ENCODE data around the gene CAMTA1.

CAMTA1 gene

DNA sequence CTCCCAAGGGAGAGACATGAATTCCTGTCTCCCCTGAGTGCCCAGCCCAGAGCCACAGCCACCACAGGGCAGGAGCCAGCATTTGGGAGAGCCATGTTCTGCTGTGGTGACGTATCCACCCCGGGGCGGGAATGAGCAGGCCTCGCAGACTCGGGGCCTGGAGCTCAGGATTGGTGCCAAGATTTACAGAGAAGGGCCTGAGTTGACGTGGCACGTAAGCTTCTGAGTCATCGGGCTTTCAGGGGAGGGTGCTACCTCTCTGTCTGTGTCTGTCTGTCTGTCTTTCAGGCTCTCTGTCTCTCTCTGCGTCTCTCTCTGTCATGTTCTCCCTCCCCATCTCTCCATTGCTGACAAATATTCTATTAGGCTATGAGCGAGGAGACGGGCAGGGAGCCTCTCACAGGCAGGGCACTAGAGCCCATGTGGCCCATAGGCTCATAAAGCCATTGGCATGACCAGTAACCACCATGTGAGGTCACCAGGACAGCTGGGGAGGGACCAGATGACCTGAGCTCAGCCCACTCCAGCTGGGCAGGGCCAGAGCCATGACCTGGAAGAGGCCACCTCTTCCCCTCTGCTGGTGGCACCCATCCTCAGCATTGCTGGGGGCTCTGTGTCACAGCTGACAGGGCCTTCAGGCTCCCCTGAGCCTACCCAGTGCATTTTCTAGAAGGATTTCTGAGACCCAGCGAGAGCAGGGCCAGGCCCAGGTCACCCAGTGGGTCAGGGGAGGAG, 685.8 kb downstream of the CAMTA1 start (continued):
- TF ChIP-seq, protein P1, sequence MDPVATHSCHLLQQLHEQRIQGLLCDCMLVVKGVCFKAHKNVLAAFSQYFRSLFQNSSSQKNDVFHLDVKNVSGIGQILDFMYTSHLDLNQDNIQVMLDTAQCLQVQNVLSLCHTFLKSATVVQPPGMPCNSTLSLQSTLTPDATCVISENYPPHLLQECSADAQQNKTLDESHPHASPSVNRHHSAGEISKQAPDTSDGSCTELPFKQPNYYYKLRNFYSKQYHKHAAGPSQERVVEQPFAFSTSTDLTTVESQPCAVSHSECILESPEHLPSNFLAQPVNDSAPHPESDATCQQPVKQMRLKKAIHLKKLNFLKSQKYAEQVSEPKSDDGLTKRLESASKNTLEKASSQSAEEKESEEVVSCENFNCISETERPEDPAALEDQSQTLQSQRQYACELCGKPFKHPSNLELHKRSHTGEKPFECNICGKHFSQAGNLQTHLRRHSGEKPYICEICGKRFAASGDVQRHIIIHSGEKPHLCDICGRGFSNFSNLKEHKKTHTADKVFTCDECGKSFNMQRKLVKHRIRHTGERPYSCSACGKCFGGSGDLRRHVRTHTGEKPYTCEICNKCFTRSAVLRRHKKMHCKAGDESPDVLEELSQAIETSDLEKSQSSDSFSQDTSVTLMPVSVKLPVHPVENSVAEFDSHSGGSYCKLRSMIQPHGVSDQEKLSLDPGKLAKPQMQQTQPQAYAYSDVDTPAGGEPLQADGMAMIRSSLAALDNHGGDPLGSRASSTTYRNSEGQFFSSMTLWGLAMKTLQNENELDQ (tag by site-specific recombination; IDR thresholded peaks at IDR 0.05; ENCODE audit: low read depth), result no peak
- TF ChIP-seq GLI4 (tag by site-specific recombination; IDR thresholded peaks at IDR 0.05) (no peak), ZNF366 (tag by site-specific recombination; conservative IDR thresholded peaks at IDR 0.05) (peak; percentile 54), ZNF335 (tag by site-specific recombination; conservative IDR thresholded peaks at IDR 0.05) (peak; percentile 75), IKZF3 (tag by site-specific recombination; IDR thresholded peaks at IDR 0.05) (no peak), ZBTB20 (tag by site-specific recombination; IDR thresholded peaks at IDR 0.05) (peak; percentile 76), GLIS2 (tag by site-specific recombination; IDR thresholded peaks at IDR 0.05) (peak; percentile 55), ZNF843 (tag by site-specific recombination; IDR thresholded peaks at IDR 0.05) (0 out of 2 replicates have a peak, but pooled peaks have one; percentile 29), ZBTB7A (tag by site-specific recombination; IDR thresholded peaks at IDR 0.05; ENCODE audit: low read depth) (0 out of 2 replicates have a peak, but pooled peaks have one; percentile 10), ZNF654 (tag by site-specific recombination; IDR thresholded peaks at IDR 0.05; ENCODE audit: low read depth) (no peak), ZNF416 (tag by site-specific recombination; IDR thresholded peaks at IDR 0.05) (no peak), ZEB2 (tag by site-specific recombination; IDR thresholded peaks at IDR 0.05) (peak; percentile 50; the same call in 1 of the 2 replicates), GLIS1 (tag by site-specific recombination; IDR thresholded peaks at IDR 0.05) (peak; percentile 32; the same call in 1 of the 2 replicates)
- TF ChIP-seq, protein P2, sequence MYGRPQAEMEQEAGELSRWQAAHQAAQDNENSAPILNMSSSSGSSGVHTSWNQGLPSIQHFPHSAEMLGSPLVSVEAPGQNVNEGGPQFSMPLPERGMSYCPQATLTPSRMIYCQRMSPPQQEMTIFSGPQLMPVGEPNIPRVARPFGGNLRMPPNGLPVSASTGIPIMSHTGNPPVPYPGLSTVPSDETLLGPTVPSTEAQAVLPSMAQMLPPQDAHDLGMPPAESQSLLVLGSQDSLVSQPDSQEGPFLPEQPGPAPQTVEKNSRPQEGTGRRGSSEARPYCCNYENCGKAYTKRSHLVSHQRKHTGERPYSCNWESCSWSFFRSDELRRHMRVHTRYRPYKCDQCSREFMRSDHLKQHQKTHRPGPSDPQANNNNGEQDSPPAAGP (tag by site-specific recombination; IDR thresholded peaks at IDR 0.05), result 0 out of 2 replicates have a peak, but pooled peaks have one; percentile 64
- TF ChIP-seq, protein P3, sequence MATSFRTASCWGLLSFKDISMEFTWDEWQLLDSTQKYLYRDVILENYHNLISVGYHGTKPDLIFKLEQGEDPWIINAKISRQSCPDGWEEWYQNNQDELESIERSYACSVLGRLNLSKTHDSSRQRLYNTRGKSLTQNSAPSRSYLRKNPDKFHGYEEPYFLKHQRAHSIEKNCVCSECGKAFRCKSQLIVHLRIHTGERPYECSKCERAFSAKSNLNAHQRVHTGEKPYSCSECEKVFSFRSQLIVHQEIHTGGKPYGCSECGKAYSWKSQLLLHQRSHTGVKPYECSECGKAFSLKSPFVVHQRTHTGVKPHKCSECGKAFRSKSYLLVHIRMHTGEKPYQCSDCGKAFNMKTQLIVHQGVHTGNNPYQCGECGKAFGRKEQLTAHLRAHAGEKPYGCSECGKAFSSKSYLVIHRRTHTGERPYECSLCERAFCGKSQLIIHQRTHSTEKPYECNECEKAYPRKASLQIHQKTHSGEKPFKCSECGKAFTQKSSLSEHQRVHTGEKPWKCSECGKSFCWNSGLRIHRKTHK (tag by site-specific recombination; IDR thresholded peaks at IDR 0.05), result no peak
- TF ChIP-seq, protein P4, sequence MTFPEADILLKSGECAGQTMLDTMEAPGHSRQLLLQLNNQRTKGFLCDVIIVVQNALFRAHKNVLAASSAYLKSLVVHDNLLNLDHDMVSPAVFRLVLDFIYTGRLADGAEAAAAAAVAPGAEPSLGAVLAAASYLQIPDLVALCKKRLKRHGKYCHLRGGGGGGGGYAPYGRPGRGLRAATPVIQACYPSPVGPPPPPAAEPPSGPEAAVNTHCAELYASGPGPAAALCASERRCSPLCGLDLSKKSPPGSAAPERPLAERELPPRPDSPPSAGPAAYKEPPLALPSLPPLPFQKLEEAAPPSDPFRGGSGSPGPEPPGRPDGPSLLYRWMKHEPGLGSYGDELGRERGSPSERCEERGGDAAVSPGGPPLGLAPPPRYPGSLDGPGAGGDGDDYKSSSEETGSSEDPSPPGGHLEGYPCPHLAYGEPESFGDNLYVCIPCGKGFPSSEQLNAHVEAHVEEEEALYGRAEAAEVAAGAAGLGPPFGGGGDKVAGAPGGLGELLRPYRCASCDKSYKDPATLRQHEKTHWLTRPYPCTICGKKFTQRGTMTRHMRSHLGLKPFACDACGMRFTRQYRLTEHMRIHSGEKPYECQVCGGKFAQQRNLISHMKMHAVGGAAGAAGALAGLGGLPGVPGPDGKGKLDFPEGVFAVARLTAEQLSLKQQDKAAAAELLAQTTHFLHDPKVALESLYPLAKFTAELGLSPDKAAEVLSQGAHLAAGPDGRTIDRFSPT (tag by site-specific recombination; IDR thresholded peaks at IDR 0.05), result peak; percentile 36; the same call in 1 of the 2 replicates

DNA sequence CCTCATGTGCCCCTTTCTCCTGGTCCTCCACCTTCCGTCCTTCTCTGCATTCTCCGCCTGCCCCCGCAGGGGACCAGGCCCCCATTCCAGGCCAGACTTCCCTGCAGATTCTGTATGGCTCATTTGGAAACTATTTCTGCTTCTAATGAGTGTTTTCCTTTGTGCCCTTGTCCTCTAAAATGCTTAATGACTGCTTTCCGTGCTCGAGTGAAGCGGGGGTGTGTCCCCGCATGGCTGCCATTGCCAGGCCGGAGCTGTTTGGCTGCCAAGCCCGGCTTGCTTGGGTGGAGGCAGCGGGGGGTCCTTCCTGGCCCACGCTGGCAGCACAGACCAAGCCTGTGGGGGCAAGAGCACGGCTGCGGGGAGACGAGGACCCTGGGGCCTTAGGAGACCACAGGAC, 686.6 kb downstream of the CAMTA1 start:
- Histone ChIP-seq H3K4me3 (ENCODE audit: low read depth, low read length) (no peak overlapping the region), H3K4me1 (ENCODE audit: control insufficient read depth, insufficient read depth, low read length) (peaks cover 7% of the 10 kb centered on the region; the same call in 1 of the 2 replicates), H3K9me3 (ENCODE audit: control insufficient read depth, insufficient read depth, low read depth, low read length) (no peaks in the 10 kb centered on the region), H3K27ac (ENCODE audit: extremely low read depth, low read depth, low read length) (no peak overlapping the region), H3K36me3 (ENCODE audit: control insufficient read depth in 2 of 2, insufficient read depth in 1 of 2, low read length in 2 of 2) (no peaks in the 10 kb centered on the region)
- POLR2A ChIA-PET, result no interaction called here
- CTCF ChIA-PET, result interaction anchor here (0.6 kb wide), 1 partner anchor 18 kb away, joined by 3 read pairs; no protein-coding TSS in a partner anchor
- TF ChIP-seq MYNN (tag by site-specific recombination; IDR thresholded peaks at IDR 0.05; ENCODE audit: borderline replicate concordance), result no peak
- TF ChIP-seq, protein P5, sequence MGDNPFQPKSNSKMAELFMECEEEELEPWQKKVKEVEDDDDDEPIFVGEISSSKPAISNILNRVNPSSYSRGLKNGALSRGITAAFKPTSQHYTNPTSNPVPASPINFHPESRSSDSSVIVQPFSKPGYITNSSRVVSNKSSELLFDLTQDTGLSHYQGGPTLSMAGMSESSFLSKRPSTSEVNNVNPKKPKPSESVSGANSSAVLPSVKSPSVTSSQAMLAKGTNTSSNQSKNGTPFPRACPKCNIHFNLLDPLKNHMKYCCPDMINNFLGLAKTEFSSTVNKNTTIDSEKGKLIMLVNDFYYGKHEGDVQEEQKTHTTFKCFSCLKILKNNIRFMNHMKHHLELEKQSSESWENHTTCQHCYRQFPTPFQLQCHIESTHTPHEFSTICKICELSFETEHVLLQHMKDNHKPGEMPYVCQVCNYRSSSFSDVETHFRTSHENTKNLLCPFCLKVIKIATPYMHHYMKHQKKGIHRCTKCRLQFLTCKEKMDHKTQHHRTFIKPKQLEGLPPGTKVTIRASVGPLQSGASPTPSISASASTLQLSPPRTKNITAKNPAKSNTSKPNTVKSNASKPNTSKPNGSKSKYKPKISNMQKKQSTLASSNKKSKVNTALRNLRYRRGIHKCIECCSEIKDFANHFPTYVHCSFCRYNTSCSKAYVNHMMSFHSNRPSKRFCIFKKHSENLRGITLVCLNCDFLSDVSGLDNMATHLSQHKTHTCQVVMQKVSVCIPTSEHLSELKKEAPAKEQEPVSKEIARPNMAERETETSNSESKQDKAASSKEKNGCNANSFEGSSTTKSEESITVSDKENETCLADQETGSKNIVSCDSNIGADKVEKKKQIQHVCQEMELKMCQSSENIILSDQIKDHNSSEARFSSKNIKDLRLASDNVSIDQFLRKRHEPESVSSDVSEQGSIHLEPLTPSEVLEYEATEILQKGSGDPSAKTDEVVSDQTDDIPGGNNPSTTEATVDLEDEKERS (tag by site-specific recombination; IDR thresholded peaks at IDR 0.05), result no peak
- TF ChIP-seq ZNF202 (tag by site-specific recombination; IDR thresholded peaks at IDR 0.05; ENCODE audit: borderline replicate concordance), result no peak
- no peak for TF ChIP-seq ZIC2 (tag by site-specific recombination; IDR thresholded peaks at IDR 0.05)
- no peak for TF ChIP-seq ZNF274 (IDR thresholded peaks at IDR 0.05; ENCODE audit: low read length)
- no peak for TF ChIP-seq ZNF274 (tag by site-specific recombination; IDR thresholded peaks at IDR 0.05; ENCODE audit: borderline replicate concordance)
- no peak for TF ChIP-seq ZNF423 (tag by site-specific recombination; IDR thresholded peaks at IDR 0.05)
- no peak for TF ChIP-seq GLI4 (tag by site-specific recombination; IDR thresholded peaks at IDR 0.05)
- TF ChIP-seq ZNF677 (tag by site-specific recombination; IDR thresholded peaks at IDR 0.05), result no peak
- TF ChIP-seq ZFP69B (tag by site-specific recombination; IDR thresholded peaks at IDR 0.05), result no peak

Measured in HEK293 (cell line).